Measurements from ENCODE around the gene WBP1L. TPM values are rescaled to one million over a fixed set of nuclear protein-coding genes. Genes with fewer than 3 reads are reported as not detected.
"Not testable (repeated sequence)": the region's sequence is repeated elsewhere in the genome, so short reads cannot be mapped to it uniquely, and the experiment has no call there.

WBP1L gene
- total RNA-seq, 2 experiments from 2014 or later = 31.7 to 31.9 TPM

DNA sequence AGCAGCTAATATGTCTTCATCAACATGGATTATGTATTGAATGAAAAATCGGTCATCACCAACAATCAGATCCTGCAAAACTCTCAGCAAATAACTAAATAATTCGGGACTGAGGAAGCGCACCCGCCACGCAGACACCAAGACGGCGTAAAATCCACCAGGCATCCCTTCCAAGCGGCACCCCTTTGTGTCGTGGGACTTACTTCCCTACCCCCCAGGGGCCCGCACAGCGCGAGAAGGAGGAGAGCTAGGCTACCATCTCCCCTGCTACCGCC is 30.3 kb upstream of the WBP1L start:
- H3K4me1 Mint-ChIP-seq = peaks cover 62% of the 10 kb centered on the region
- peak overlapping the region; percentile 82 for H3K4me3 Mint-ChIP-seq
- POLR2A ChIA-PET = interaction anchor here (1.0 to 8.5 kb wide), 15 partner anchors 12 to 675 kb away, joined by 3 to 130 read pairs (median 6); partner anchors contain the start of genes GBF1, TRIM8 and WBP1L
- peaks cover 9% of the 10 kb centered on the region for H3K36me3 Mint-ChIP-seq (ENCODE audit: low read depth)
- H3K9me3 Mint-ChIP-seq = no peaks in the 10 kb centered on the region
- CTCF ChIA-PET = interaction anchor here (0.6 to 5.0 kb wide), 21 partner anchors 10 to 542 kb away, joined by 3 to 39 read pairs (median 5); partner anchors contain the start of genes SUFU, TRIM8 and WBP1L
- DNase-seq = no peak
- H3K27ac Mint-ChIP-seq = peak overlapping the region; percentile 80
- no peaks in the 10 kb centered on the region for H3K27me3 Mint-ChIP-seq

GRCh38 chr10:102713814-102714620 is 29.7 kb upstream of the WBP1L start, which contains the start of gene ARL3:
ARL3 (minus strand) TSS chr10:102714397; CDS start chr10:102714275, 122 bp downstream.
- Mint-ChIP-seq H3K27me3 (no peaks in the 10 kb centered on the region), H3K4me1 (peaks cover 64% of the 10 kb centered on the region), H3K36me3 (ENCODE audit: low read depth) (peaks cover 9% of the 10 kb centered on the region), H3K4me3 (peak within 1 kb of the TSS; percentile 82), H3K9me3 (no peaks in the 10 kb centered on the region), H3K27ac (peak within 1 kb of the TSS; percentile 80)
- POLR2A ChIA-PET = interaction anchor here (0.5 to 8.5 kb wide), 23 partner anchors 12 to 1200 kb away, joined by 3 to 130 read pairs (median 4); partner anchors contain the start of genes GBF1, TRIM8 and WBP1L
- CTCF ChIA-PET = interaction anchor here (0.6 to 5.0 kb wide), 27 partner anchors 11 to 541 kb away, joined by 3 to 39 read pairs (median 4); partner anchors contain the start of genes SUFU, TRIM8 and WBP1L
- peak; percentile 98 for DNase-seq

DNA sequence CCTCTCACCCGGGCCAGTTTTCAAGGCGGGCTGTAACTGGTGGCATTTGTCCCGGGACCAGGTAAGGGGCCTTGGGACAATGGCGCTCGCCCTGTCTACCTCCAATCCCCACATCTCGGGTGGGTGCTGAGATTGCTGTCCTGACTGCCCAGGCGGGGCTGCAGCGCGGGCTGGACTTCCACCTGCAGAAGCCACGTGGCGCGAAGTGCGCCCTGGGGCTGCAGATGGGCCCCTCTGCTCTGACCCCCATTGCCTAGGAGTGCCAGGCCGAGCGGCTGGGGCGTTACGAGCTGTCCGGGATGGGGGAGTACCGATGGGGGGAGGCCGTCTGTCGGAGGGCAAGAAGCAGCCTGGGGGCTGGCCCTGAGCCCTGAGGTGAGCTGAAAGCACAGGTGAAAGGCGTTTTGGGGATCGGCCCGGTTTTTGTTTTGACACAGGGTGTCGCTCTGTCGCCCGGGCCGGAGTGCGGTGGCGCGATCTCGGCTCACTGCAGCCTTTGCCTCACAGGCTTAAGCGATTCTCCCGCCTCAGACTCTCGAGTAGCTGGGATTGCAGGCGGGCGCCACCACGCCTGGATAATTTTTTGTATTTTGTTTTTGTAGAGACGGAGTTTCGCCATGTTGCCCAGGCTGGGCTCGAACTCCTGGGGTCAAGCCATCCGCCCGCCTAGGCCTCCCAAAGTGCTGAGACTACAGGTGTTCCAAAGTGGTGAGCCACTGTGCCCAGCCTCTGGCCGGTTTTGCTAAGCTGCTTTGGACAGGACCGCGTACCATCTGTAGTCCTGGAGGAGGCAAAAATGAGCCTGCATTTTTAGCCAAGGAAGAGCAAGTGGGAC is 28.9 kb upstream of the WBP1L start, which contains the start of gene SFXN2:
SFXN2 (plus strand) TSS at position 16 of the 835 bp plus-strand sequence. CDS start 12,001 bp downstream, outside the sequence.
- peaks cover 69% of the 10 kb centered on the region for H3K4me1 Mint-ChIP-seq
- ChIA-PET CTCF (interaction anchor here (0.7 to 5.0 kb wide), 24 partner anchors 11 to 529 kb away, joined by 3 to 39 read pairs (median 5); partner anchors contain the start of genes SUFU, TRIM8 and WBP1L), POLR2A (interaction anchor here (0.6 to 8.5 kb wide), 18 partner anchors 11 to 476 kb away, joined by 3 to 130 read pairs (median 4); partner anchors contain the start of gene TRIM8)
- peak within 1 kb of the TSS; percentile 82 for H3K4me3 Mint-ChIP-seq
- H3K27me3 Mint-ChIP-seq = no peaks in the 10 kb centered on the region
- peaks cover 13% of the 10 kb centered on the region for H3K36me3 Mint-ChIP-seq (ENCODE audit: low read depth)
- peak; percentile 65 for DNase-seq
- H3K27ac Mint-ChIP-seq = peak within 1 kb of the TSS; percentile 80
- H3K9me3 Mint-ChIP-seq = no peaks in the 10 kb centered on the region

GRCh38 chr10:102715880-102716279 is 27.9 kb upstream of the WBP1L start:
- Mint-ChIP-seq H3K27me3 (no peaks in the 10 kb centered on the region), H3K36me3 (ENCODE audit: low read depth) (peaks cover 13% of the 10 kb centered on the region), H3K4me3 (peak overlapping the region; percentile 46), H3K4me1 (peaks cover 63% of the 10 kb centered on the region), H3K9me3 (no peaks in the 10 kb centered on the region), H3K27ac (no peak overlapping the region)
- ChIA-PET CTCF (interaction anchor here (0.7 to 5.0 kb wide), 5 partner anchors 10 to 363 kb away, joined by 4 to 39 read pairs (median 6); partner anchors contain the start of genes TRIM8 and WBP1L), POLR2A (interaction anchor here (0.7 to 8.5 kb wide), 3 partner anchors 18 to 70 kb away, joined by 3 to 130 read pairs (median 70); partner anchors contain the start of gene TRIM8)
- DNase-seq = no peak

DNA sequence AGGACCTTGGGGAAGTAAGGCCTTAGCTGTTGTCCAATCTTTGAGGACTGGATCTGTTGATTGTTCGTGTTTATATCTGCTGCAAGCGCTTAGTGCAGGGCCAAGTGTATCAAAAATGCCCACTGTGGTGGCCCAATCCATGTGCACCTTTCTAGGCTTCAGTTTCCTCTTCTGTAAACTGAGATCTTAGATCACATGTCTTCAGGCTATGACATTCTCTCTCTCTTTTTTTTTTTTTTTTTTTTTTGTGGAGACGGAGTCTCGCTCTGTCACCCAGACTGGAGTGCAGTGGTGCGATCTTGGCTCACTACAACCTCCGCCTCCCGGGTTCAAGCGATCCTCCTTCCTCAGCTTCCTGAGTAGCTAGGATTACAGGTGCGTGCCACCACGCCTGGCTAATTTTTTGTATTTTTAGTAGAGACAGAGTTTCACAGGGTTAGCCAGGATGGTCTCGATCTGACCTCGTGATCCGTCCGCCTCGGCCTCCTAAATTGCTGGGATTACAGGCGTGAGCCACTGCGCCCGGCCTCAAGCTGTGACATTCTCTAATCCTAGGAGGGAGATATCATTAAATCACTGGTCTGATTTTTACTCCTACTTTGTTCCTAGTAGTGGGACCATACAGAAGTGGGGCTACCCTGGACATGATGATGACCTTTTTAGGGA is 26.7 kb upstream of the WBP1L start:
- CTCF ChIA-PET = not testable (repeated sequence)

DNA sequence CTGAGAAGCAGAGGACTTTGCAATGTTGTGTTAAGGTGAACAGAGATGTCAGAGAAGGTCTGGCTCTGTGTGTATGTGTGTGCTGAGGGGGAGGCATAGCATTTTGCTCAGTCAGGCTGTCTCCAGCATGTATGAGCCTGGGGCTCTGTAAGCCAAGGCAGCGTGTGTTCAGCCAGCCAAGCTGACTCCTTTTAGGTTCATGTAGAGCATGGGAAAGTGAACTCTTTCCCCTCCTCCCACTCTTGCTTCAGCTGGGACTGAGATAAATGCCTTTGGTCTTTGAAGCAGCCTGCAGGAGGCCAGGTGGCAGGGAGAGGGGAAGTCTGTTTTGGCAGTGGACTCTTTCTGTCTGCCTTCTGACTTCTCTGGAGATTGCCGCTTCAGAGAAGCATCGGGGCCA is 25.5 kb upstream of the WBP1L start:
- Mint-ChIP-seq H3K9me3 (no peaks in the 10 kb centered on the region), H3K36me3 (ENCODE audit: low read depth) (peaks cover 16% of the 10 kb centered on the region), H3K27ac (peak overlapping the region; percentile 1), H3K4me3 (no peak overlapping the region), H3K27me3 (no peaks in the 10 kb centered on the region), H3K4me1 (peaks cover 50% of the 10 kb centered on the region)
- ChIA-PET POLR2A (no interaction called here), CTCF (no interaction called here)
- DNase-seq = no peak

More for the DNA sequence above, 26.7 kb upstream of the WBP1L start:
- not testable (repeated sequence) for H3K27me3 Mint-ChIP-seq, DNase-seq, H3K27ac Mint-ChIP-seq, H3K9me3 Mint-ChIP-seq, H3K4me3 Mint-ChIP-seq
- POLR2A ChIA-PET = interaction anchor here (0.7 to 8.5 kb wide), 2 partner anchors 17 to 72 kb away, joined by 3 to 130 read pairs; partner anchors contain the start of gene TRIM8
- Mint-ChIP-seq H3K4me1 (peaks cover 60% of the 10 kb centered on the region), H3K36me3 (ENCODE audit: low read depth) (peaks cover 16% of the 10 kb centered on the region)

- peaks cover 28% of the 10 kb centered on the region for H3K36me3 Mint-ChIP-seq (ENCODE audit: low read depth)
- ChIA-PET CTCF (interaction anchor here (0.6 to 1.5 kb wide), 6 partner anchors 10 to 663 kb away, joined by 3 to 6 read pairs (median 4); no protein-coding TSS in a partner anchor), POLR2A (interaction anchor here (1.0 to 2.1 kb wide), 4 partner anchors 8 to 74 kb away, joined by 3 to 7 read pairs (median 4); partner anchors contain the start of gene WBP1L)
- H3K9me3 Mint-ChIP-seq = no peaks in the 10 kb centered on the region
- no peaks in the 10 kb centered on the region for H3K27me3 Mint-ChIP-seq
- H3K4me1 Mint-ChIP-seq = peaks cover 45% of the 10 kb centered on the region
- no peak overlapping the region for H3K27ac Mint-ChIP-seq
- no peak overlapping the region for H3K4me3 Mint-ChIP-seq
- no peak for DNase-seq
Measured at GRCh38 chr10:102720337-102720736, 23.4 kb upstream of the WBP1L start.

DNA sequence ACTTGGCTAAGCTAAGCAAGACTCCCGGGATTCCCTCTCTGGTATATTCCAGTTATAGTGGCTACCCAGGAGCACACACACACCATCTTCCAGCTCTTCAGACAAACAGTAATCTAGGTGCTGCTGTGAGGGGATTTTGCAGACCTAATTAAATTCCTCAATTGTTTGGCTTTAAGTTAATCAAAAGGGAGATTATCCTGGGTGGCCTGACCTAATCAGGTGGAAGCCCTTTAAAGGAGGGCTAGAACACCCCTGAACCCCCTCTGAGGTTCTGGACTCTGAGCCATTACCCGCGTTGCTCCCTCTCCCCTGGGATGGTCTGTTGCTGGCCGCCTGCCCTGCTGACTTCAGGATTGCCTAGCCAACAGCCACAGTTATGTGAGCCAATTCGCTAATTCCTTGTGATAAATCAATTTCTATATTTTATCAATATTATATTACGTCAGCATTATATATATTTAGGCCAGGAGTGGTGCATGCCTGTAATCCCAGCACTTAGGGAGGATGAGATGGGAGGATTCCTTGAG is 22.9 kb upstream of the WBP1L start:
- POLR2A ChIA-PET = interaction anchor here (1.0 to 2.1 kb wide), 3 partner anchors 9 to 23 kb away, joined by 3 to 7 read pairs (median 5); partner anchors contain the start of gene WBP1L
- H3K4me3 Mint-ChIP-seq = no peak overlapping the region
- CTCF ChIA-PET = interaction anchor here (0.6 to 1.5 kb wide), 5 partner anchors 9 to 662 kb away, joined by 3 to 6 read pairs (median 4); no protein-coding TSS in a partner anchor
- peaks cover 41% of the 10 kb centered on the region for H3K4me1 Mint-ChIP-seq
- no peak overlapping the region for H3K27ac Mint-ChIP-seq
- peaks cover 28% of the 10 kb centered on the region for H3K36me3 Mint-ChIP-seq (ENCODE audit: low read depth)
- H3K27me3 Mint-ChIP-seq = no peaks in the 10 kb centered on the region
- no peak for DNase-seq
- no peaks in the 10 kb centered on the region for H3K9me3 Mint-ChIP-seq

- POLR2A ChIA-PET = interaction anchor here (2.1 kb wide), 1 partner anchor 10 kb away, joined by 7 read pairs; no protein-coding TSS in a partner anchor
Measured at GRCh38 chr10:102721954-102722353, 21.8 kb upstream of the WBP1L start.

DNA sequence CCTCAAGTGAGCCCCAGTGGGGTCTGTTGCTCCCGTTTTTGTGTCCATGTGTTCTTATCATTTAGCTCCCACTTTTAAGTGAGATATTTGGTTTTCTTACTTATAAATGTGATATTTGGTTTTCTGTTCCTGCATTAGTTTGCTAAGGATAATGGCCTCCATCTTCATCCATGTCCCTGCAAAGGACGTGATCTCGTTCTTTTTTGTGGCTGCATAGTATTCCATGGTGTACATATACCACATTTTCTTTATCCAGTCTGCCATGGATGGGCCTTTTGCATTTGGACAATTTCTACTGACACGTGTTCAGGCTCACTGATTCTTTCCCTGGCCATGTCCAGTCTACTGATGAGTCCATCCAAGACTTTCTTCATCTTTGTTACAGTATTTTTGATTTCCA is 19.8 kb upstream of the WBP1L start:
- Mint-ChIP-seq H3K9me3 (no peaks in the 10 kb centered on the region), H3K4me3 (no peak overlapping the region), H3K4me1 (peaks cover 21% of the 10 kb centered on the region), H3K36me3 (ENCODE audit: low read depth) (peaks cover 40% of the 10 kb centered on the region), H3K27ac (no peak overlapping the region), H3K27me3 (no peaks in the 10 kb centered on the region)
- ChIA-PET POLR2A (no interaction called here), CTCF (no interaction called here)
- no peak for DNase-seq

More at GRCh38 chr10:102721954-102722353, 21.8 kb upstream of the WBP1L start:
- H3K27me3 Mint-ChIP-seq = no peaks in the 10 kb centered on the region
- H3K36me3 Mint-ChIP-seq (ENCODE audit: low read depth) = peaks cover 33% of the 10 kb centered on the region
- DNase-seq = no peak
- no peak overlapping the region for H3K4me3 Mint-ChIP-seq
- peak overlapping the region; percentile 64 for H3K27ac Mint-ChIP-seq
- H3K9me3 Mint-ChIP-seq = no peaks in the 10 kb centered on the region
- H3K4me1 Mint-ChIP-seq = peaks cover 32% of the 10 kb centered on the region
- CTCF ChIA-PET = interaction anchor here (1.2 kb wide), 1 partner anchor 10 kb away, joined by 3 read pairs; no protein-coding TSS in a partner anchor

- Mint-ChIP-seq H3K36me3 (ENCODE audit: low read depth) (peaks cover 38% of the 10 kb centered on the region), H3K27me3 (no peaks in the 10 kb centered on the region), H3K4me3 (no peak overlapping the region), H3K27ac (no peak overlapping the region), H3K4me1 (peaks cover 14% of the 10 kb centered on the region), H3K9me3 (no peaks in the 10 kb centered on the region)
- ChIA-PET POLR2A (interaction anchor here (0.6 to 2.1 kb wide), 4 partner anchors 12 to 178 kb away, joined by 3 to 6 read pairs (median 4); partner anchors contain the start of genes ARL3, SFXN2 and TRIM8), CTCF (interaction anchor here (1.5 to 1.6 kb wide), 2 partner anchors 11 to 12 kb away, joined by 4 read pairs; partner anchors contain the start of genes ARL3 and SFXN2)
- DNase-seq = no peak
Measured at GRCh38 chr10:102726274-102726673, 17.5 kb upstream of the WBP1L start.
